Measurements from ENCODE around the gene ICE1. TPM values are rescaled to one million over a fixed set of nuclear protein-coding genes. Genes with fewer than 3 reads are reported as not detected.

Gene ICE1
- total and polyA plus RNA-seq, 9 of the 15 experiments (the other 6 are each of a cell fraction or from before 2014, with no cell fraction given), result 4.9 to 47.4 (median 28.2) TPM

- no peak for TF ChIP-seq REST (IDR thresholded peaks at IDR 0.05; ENCODE audit: borderline replicate concordance)
- TF ChIP-seq REST (CRISPR knock-in tag; IDR thresholded peaks at IDR 0.05; ENCODE audit: low read depth), result peak; percentile 84; the same call in 1 of the 2 replicates
- TF ChIP-seq ZNF140 (CRISPR knock-in tag; IDR thresholded peaks at IDR 0.05), result peak; percentile 69; the same call in 1 of the 2 replicates
- TF ChIP-seq ZFP36 (IDR thresholded peaks at IDR 0.05; ENCODE audit: low read depth, low read length, partially characterized antibody), result no peak
- no peak for TF ChIP-seq ZNF407 (IDR thresholded peaks at IDR 0.05; ENCODE audit: low read depth)
- TF ChIP-seq NFE2L1 (tag; IDR thresholded peaks at IDR 0.05; ENCODE audit: borderline replicate concordance, low read depth), result peak; percentile 93
- TF ChIP-seq PYGO2 (tag; IDR thresholded peaks at IDR 0.05), result peak; percentile 99
- TF ChIP-seq TOE1 (IDR thresholded peaks at IDR 0.05; ENCODE audit: borderline replicate concordance), result no peak
- TF ChIP-seq TOE1 (CRISPR knock-in tag; IDR thresholded peaks at IDR 0.05; ENCODE audit: borderline replicate concordance, low read depth), result no peak
- TF ChIP-seq SNIP1 (IDR thresholded peaks at IDR 0.05; ENCODE audit: low read depth), result no peak
- no peak for TF ChIP-seq DNMT1 (IDR thresholded peaks at IDR 0.05)
- peak; percentile 79 for TF ChIP-seq FOXJ2 (tag; IDR thresholded peaks at IDR 0.05)
- peak; percentile 61; the same call in 1 of the 2 replicates for TF ChIP-seq JUNB (CRISPR knock-in tag; conservative IDR thresholded peaks at IDR 0.05)
Measured at GRCh38 chr5:5523066-5523505, 100.6 kb downstream of the ICE1 start (continued).

Measured in K562 (cell line).